K562 (cell line): ENCODE data around the gene B3GNT9. TPM values are rescaled to one million over a fixed set of nuclear protein-coding genes. Genes with fewer than 3 reads are reported as not detected.

ENCODE experiments used
- ILK ChIP-seq: fragments of 450-650 bp; IDR thresholded peaks from 2 replicates; pipeline ENCODE4 v1.6.1; 2016; ENCODE audit warnings: missing genetic modification characterization, low read depth, mild to moderate bottlenecking, missing compliant biosample characterization, moderate library complexity, borderline replicate concordance
- RBFOX2 ChIP-seq: fragments of 200-400 bp; formaldehyde crosslinking; IDR thresholded peaks from 2 replicates; pipeline ENCODE4 v1.6.1; 2017; ENCODE audit warnings: low read depth, mild to moderate bottlenecking, low read length, moderate library complexity
- ZNF395 ChIP-seq: fragments of 200-800 bp; sonication (Bioruptor generic); IDR thresholded peaks from 2 replicates; pipeline ENCODE4 v1.6.1; 2017; ENCODE audit warnings: missing genetic modification characterization, missing compliant biosample characterization
- ZNF609 ChIP-seq: sonication (generic); formaldehyde crosslinking; IDR thresholded peaks from 2 replicates; pipeline ENCODE4 v1.8.1; 2023; ENCODE audit warnings: missing genetic modification reagents, mild to moderate bottlenecking, borderline replicate concordance
- polyA plus RNA-seq, 8 experiments: library from polyadenylated mRNA; depleted of rRNA in 4 of 8; stranded (reverse) in 5 of 8; unstranded in 3 of 8; fragments of >200 nt; fragmentation: Nextera tagmentation in 2 of 8; fragmentation: Illumina TruSeq in 1 of 8; extraction: Ambion mirVana in 2 of 8; extraction: Trizol in 1 of 8; gene quantifications; 2 replicates each; pipeline versions ENCODE4 v1.2.1 to v1.2.3, GENCODE V29; 2011 to 2014; ENCODE audit warnings: inconsistent platforms in 1 of 8, missing spikeins in 1 of 8
- total RNA-seq, 7 experiments: library from RNA; depleted of rRNA in 6 of 7; stranded (reverse); fragments of >200 nt in 6 of 7; fragmentation: Illumina TruSeq in 2 of 7; extraction: Trizol in 2 of 7; gene quantifications; 2 replicates each; pipeline versions ENCODE4 v1.2.1 to v1.2.3, GENCODE V29; 2011 to 2021; ENCODE audit warnings: low replicate concordance in 1 of 7

B3GNT9 gene
- total and polyA plus RNA-seq, 9 of the 15 experiments (the other 6 are each of a cell fraction or from before 2014, with no cell fraction given): 0.01 to 1.8 (median 1.1) TPM; not detected in 1

- 0 out of 2 replicates have a peak, but pooled peaks have one; percentile 57 for TF ChIP-seq ZNF609
- TF ChIP-seq ILK (tag): no peak
- peak; percentile 38; the same call in 1 of the 2 replicates for TF ChIP-seq ZNF395 (CRISPR knock-in tag)
- TF ChIP-seq RBFOX2: 0 out of 2 replicates have a peak, but pooled peaks have one; percentile 29
Measured at GRCh38 chr16:67155295-67156142, 4.7 kb upstream of the B3GNT9 start (continued).
